HFFc6 (cell line): ENCODE measurements around the gene MAPK12. TPM values are rescaled to one million over a fixed set of nuclear protein-coding genes. Genes with fewer than 3 reads are reported as not detected.
A peak's percentile ranks its signal among the peaks of the same experiment; 100 is the strongest.

Source experiments
- DNase-seq: peaks from one replicate; pipeline ENCODE4 v3.0.0-alpha.2; 2018
- H3K27ac Mint-ChIP-seq: 2 replicates; pipeline ENCODE4 v1.8.0; 2020; ENCODE audit warnings: mild to moderate bottlenecking, mixed read lengths
- H3K27me3 Mint-ChIP-seq: 2 replicates; pipeline ENCODE4 v1.8.0; 2021; ENCODE audit warnings: mild to moderate bottlenecking, moderate library complexity, mixed read lengths; ENCODE audit not compliant: insufficient read depth
- H3K36me3 Mint-ChIP-seq: 2 replicates; pipeline ENCODE4 v1.8.0; 2021; ENCODE audit warnings: low read depth, mixed read lengths
- H3K4me1 Mint-ChIP-seq: 2 replicates; pipeline ENCODE4 v1.8.0; 2020; ENCODE audit warnings: low read depth, mixed read lengths
- H3K4me3 Mint-ChIP-seq: 2 replicates; pipeline ENCODE4 v1.8.0; 2020; ENCODE audit warnings: mild to moderate bottlenecking, moderate library complexity, mixed read lengths
- H3K9me3 Mint-ChIP-seq: 2 replicates; pipeline ENCODE4 v1.8.0; 2020; ENCODE audit warnings: mild to moderate bottlenecking, mixed read lengths
- total RNA-seq, 6 experiments: library from RNA; stranded (reverse); fragmentation: NEBNext Ultra II Directional; extraction: Animal tissue kit (Norgen Biotek cat#: 25700); gene quantifications; 2 replicates in 1 of 6; 3 replicates in 5 of 6; pipeline ENCODE4 v1.2.3, GENCODE V29; 2021
- TF ChIP-seq, protein P1 (sequence below): fragments of 200-600 bp; sonication (generic); IDR thresholded peaks from 2 replicates; pipeline ENCODE4 v1.5.0; 2021; ENCODE audit warnings: antibody characterized with exemption, mild to moderate bottlenecking

The MAPK12 gene
- total RNA-seq, 6 experiments from 2014 or later: 31.4 to 39.5 (median 34.1) TPM

DNA sequence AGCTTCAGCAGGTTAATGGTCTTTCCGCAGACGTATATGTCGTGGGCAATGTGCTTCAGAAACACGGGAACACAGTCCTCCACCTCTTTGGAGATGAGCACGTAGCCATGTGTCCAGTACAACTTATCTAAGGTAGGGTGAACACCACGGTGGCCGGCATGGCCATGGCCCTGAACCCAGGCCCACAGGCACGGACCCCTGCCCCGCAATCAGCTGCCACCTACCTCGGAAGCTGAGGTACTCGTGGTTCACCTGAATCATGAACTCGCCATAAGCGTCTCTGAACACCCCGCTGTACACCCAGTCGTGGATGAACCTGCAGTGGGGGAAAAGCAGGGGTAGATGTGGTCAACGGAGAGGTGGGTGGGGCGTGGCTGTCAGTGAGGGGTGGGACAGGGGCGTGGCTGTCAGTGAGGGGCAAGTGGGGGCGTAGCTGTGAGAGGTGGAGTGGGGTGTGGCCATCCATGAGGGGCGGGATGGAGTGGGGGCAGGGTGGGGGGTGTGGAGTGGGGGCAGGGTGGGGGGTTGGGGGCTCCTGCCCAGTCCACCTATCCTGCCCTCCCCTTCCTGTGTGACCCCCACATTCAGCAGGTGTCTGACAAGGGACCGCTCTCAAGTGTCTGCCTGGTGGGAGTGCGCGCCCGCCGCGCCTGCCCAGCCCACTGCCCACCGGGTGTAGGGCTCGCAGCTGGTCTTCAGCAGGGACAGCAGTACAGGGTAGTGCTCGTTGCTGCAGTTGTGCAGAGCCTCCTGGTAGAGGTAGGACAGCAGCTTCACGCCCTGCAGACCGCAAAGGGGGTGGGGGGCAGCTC is 35.2 kb downstream of the MAPK12 start:
- H3K27ac Mint-ChIP-seq: no peak overlapping the region
- no peak for DNase-seq
- H3K9me3 Mint-ChIP-seq: no peaks in the 10 kb centered on the region
- H3K4me1 Mint-ChIP-seq: no peaks in the 10 kb centered on the region
- no peaks in the 10 kb centered on the region; the same call in 1 of the 2 replicates for H3K27me3 Mint-ChIP-seq
- H3K36me3 Mint-ChIP-seq: peaks cover 13% of the 10 kb centered on the region
- no peak overlapping the region for H3K4me3 Mint-ChIP-seq
- TF ChIP-seq, protein P1, sequence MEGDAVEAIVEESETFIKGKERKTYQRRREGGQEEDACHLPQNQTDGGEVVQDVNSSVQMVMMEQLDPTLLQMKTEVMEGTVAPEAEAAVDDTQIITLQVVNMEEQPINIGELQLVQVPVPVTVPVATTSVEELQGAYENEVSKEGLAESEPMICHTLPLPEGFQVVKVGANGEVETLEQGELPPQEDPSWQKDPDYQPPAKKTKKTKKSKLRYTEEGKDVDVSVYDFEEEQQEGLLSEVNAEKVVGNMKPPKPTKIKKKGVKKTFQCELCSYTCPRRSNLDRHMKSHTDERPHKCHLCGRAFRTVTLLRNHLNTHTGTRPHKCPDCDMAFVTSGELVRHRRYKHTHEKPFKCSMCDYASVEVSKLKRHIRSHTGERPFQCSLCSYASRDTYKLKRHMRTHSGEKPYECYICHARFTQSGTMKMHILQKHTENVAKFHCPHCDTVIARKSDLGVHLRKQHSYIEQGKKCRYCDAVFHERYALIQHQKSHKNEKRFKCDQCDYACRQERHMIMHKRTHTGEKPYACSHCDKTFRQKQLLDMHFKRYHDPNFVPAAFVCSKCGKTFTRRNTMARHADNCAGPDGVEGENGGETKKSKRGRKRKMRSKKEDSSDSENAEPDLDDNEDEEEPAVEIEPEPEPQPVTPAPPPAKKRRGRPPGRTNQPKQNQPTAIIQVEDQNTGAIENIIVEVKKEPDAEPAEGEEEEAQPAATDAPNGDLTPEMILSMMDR: no peak

- H3K4me3 Mint-ChIP-seq: no peak overlapping the region
- H3K36me3 Mint-ChIP-seq: peaks cover 13% of the 10 kb centered on the region
- H3K4me1 Mint-ChIP-seq: no peaks in the 10 kb centered on the region
- no peak for DNase-seq
- no peaks in the 10 kb centered on the region for H3K9me3 Mint-ChIP-seq
- TF ChIP-seq, protein P1: no peak
- H3K27me3 Mint-ChIP-seq: no peaks in the 10 kb centered on the region; the same call in 1 of the 2 replicates
- no peak overlapping the region for H3K27ac Mint-ChIP-seq
Observed at GRCh38 chr22:50225200-50225969, 36.1 kb downstream of the MAPK12 start.

- TF ChIP-seq, protein P1: no peak
- DNase-seq: no peak
- no peak overlapping the region for H3K27ac Mint-ChIP-seq
- H3K27me3 Mint-ChIP-seq: no peaks in the 10 kb centered on the region; the same call in 1 of the 2 replicates
- no peaks in the 10 kb centered on the region for H3K9me3 Mint-ChIP-seq
- no peak overlapping the region for H3K4me3 Mint-ChIP-seq
- H3K4me1 Mint-ChIP-seq: no peaks in the 10 kb centered on the region
- peaks cover 7% of the 10 kb centered on the region for H3K36me3 Mint-ChIP-seq
Observed at GRCh38 chr22:50224071-50224470, 37.4 kb downstream of the MAPK12 start.

GRCh38 chr22:50222508-50222907 is 39.0 kb downstream of the MAPK12 start:
- Mint-ChIP-seq H3K4me1 (no peaks in the 10 kb centered on the region), H3K27me3 (peaks cover under 1% of the 10 kb centered on the region), H3K9me3 (no peaks in the 10 kb centered on the region), H3K36me3 (peaks cover 7% of the 10 kb centered on the region), H3K27ac (no peak overlapping the region), H3K4me3 (no peak overlapping the region)
- TF ChIP-seq, protein P1: no peak
- no peak for DNase-seq

DNA sequence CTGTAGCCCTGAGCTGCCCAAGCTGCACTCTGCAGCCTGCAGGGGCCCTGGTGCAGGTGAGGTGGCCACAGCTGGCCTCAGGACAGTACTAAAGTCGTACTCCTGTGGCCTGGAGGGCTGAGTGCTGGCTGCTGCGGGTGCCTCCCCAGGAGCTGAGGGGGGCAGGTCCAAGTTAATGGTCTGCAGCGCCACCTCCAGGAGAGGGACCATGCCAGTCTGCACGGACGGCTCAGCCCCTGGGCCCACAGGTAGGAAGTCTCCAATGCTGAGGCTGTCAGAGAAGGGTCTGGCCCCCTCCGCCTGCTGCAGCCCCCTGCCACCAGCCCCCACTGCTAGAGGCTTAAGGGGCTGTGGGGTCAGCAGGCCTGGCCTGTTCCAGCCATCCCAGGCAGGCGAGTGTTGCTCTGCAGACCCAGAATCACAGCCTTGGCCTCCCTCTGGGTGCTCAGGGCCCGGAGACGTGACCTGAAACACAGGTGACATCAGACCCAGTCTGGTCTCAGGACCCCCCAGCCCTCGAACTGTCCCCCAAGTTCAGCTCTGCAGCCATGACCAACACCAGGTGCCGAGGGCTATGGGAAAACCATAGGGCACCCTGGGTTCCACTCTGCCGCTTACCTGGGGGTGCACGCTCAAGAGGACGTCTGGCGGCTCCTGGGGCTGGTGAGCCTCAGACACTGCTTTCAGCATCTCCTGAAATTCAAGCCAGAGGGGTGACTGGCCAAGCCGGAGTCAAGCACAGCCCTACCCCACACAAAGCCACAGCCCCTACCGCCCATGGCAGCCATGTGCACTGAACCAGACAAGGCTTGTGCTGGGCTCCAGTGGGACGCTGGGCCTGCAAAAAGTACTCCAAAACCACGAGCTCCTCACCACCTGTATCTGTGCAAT is 39.8 kb downstream of the MAPK12 start:
- TF ChIP-seq, protein P1: peak; percentile 37
- H3K4me1 Mint-ChIP-seq: no peaks in the 10 kb centered on the region
- DNase-seq: no peak
- H3K36me3 Mint-ChIP-seq: peaks cover 7% of the 10 kb centered on the region
- H3K27ac Mint-ChIP-seq: no peak overlapping the region
- H3K9me3 Mint-ChIP-seq: no peaks in the 10 kb centered on the region
- H3K4me3 Mint-ChIP-seq: no peak overlapping the region
- H3K27me3 Mint-ChIP-seq: peaks cover 2% of the 10 kb centered on the region
